ENCODE measurements around the gene SLC30A7. TPM values are rescaled to one million over a fixed set of nuclear protein-coding genes. Genes with fewer than 3 reads are reported as not detected.
A peak's percentile ranks its signal among the peaks of the same experiment; 100 is the strongest.

Gene SLC30A7
- total RNA-seq, 2 donors from 2014 or later, result 19.8 to 31.0 TPM

- 81% methylated on average over 1 of the region's 1 CpG for WGBS
- no peak for DNase-seq (ENCODE audit: low spot score)
- intact Hi-C loops (cut with DNase I), result no loop called here
- no peak for TF ChIP-seq CTCF (IDR thresholded peaks at IDR 0.05)
- TF ChIP-seq POLR2A (IDR thresholded peaks at IDR 0.05), result no peak
- TF ChIP-seq POLR2AphosphoS5 (IDR thresholded peaks at IDR 0.05), result no peak
- Histone ChIP-seq H3K36me3 (no peaks in the 10 kb centered on the region), H3K27ac (no peak overlapping the region), H3K4me1 (replicated peaks) (no peaks in the 10 kb centered on the region), H3K27me3 (replicated peaks; ENCODE audit: insufficient read depth) (no peaks in the 10 kb centered on the region), H3K9me3 (no peaks in the 10 kb centered on the region), H3K4me3 (no peak overlapping the region)
Observed at GRCh38 chr1:100907887-100908286, 12.0 kb downstream of the SLC30A7 start.

- DNase-seq (ENCODE audit: low spot score), result no peak
- TF ChIP-seq POLR2AphosphoS5 (IDR thresholded peaks at IDR 0.05), result no peak
- no peak for TF ChIP-seq POLR2A (IDR thresholded peaks at IDR 0.05)
- no peak for TF ChIP-seq CTCF (IDR thresholded peaks at IDR 0.05)
- Histone ChIP-seq H3K27ac (no peak overlapping the region), H3K4me3 (no peak overlapping the region), H3K36me3 (no peaks in the 10 kb centered on the region), H3K4me1 (replicated peaks) (no peaks in the 10 kb centered on the region), H3K9me3 (no peaks in the 10 kb centered on the region), H3K27me3 (replicated peaks; ENCODE audit: insufficient read depth) (no peaks in the 10 kb centered on the region)
- intact Hi-C loops (cut with DNase I), result no loop called here
Observed at GRCh38 chr1:100909018-100909417, 13.1 kb downstream of the SLC30A7 start.

- no peak overlapping the region for H3K27ac ChIP-seq
- TF ChIP-seq POLR2A (IDR thresholded peaks at IDR 0.05) (no peak), CTCF (IDR thresholded peaks at IDR 0.05) (no peak), POLR2AphosphoS5 (IDR thresholded peaks at IDR 0.05) (no peak)
- H3K36me3 ChIP-seq, result no peaks in the 10 kb centered on the region
- no peaks in the 10 kb centered on the region for H3K4me1 ChIP-seq (replicated peaks)
- H3K9me3 ChIP-seq, result no peaks in the 10 kb centered on the region
- H3K4me3 ChIP-seq, result no peak overlapping the region
- intact Hi-C loops (cut with DNase I), result no loop called here
- no peak for DNase-seq (ENCODE audit: low spot score)
- H3K27me3 ChIP-seq (replicated peaks; ENCODE audit: insufficient read depth), result no peaks in the 10 kb centered on the region
Observed at GRCh38 chr1:100912019-100912418, 16.1 kb downstream of the SLC30A7 start.

GRCh38 chr1:100921110-100921706 is 25.3 kb downstream of the SLC30A7 start:
- intact Hi-C loops (cut with DNase I), result loop anchor here (2.0 kb wide), 2 partner anchors 318 to 368 kb away; no protein-coding TSS in a partner anchor
- Histone ChIP-seq H3K36me3 (no peaks in the 10 kb centered on the region), H3K4me3 (no peak overlapping the region), H3K27me3 (replicated peaks; ENCODE audit: insufficient read depth) (no peaks in the 10 kb centered on the region), H3K9me3 (no peaks in the 10 kb centered on the region), H3K27ac (no peak overlapping the region), H3K4me1 (replicated peaks) (no peaks in the 10 kb centered on the region)
- TF ChIP-seq POLR2A (IDR thresholded peaks at IDR 0.05), result no peak
- peak; percentile 30 to 81 (median 74) for TF ChIP-seq CTCF (IDR thresholded peaks at IDR 0.05)
- TF ChIP-seq POLR2AphosphoS5 (IDR thresholded peaks at IDR 0.05), result no peak
- WGBS, result 40% methylated on average over 3 of the region's 3 CpGs
- peak; percentile 18 for DNase-seq (ENCODE audit: low spot score)

GRCh38 chr1:100924212-100924611 is 28.3 kb downstream of the SLC30A7 start:
- H3K4me3 ChIP-seq, result no peak overlapping the region
- TF ChIP-seq CTCF (IDR thresholded peaks at IDR 0.05), result no peak
- TF ChIP-seq POLR2AphosphoS5 (IDR thresholded peaks at IDR 0.05), result no peak
- no peak for TF ChIP-seq POLR2A (IDR thresholded peaks at IDR 0.05)
- H3K4me1 ChIP-seq (replicated peaks), result peaks cover 8% of the 10 kb centered on the region
- no peaks in the 10 kb centered on the region for H3K27me3 ChIP-seq (replicated peaks; ENCODE audit: insufficient read depth)
- H3K27ac ChIP-seq, result no peak overlapping the region
- intact Hi-C loops (cut with DNase I), result no loop called here
- no peak for DNase-seq (ENCODE audit: low spot score)
- H3K9me3 ChIP-seq, result no peaks in the 10 kb centered on the region
- no peaks in the 10 kb centered on the region for H3K36me3 ChIP-seq

Data from prostate gland (tissue), 2 donors.